HT-29 (cell line): ENCODE measurements around the gene CIAO2B. TPM values are rescaled to one million over a fixed set of nuclear protein-coding genes. Genes with fewer than 3 reads are reported as not detected.
"Not testable (repeated sequence)": the region's sequence is repeated elsewhere in the genome, so short reads cannot be mapped to it uniquely, and the experiment has no call there.

Experiments used
- DNase-seq: peaks from one replicate; pipeline ENCODE4 v3.0.0-alpha.2; 2015; ENCODE audit warnings: low spot score
- total RNA-seq: library from RNA; depleted of rRNA; stranded (reverse); fragments of >200 nt; shearing (Covaris generic); gene quantifications from 2 replicates; pipeline ENCODE4 v1.2.3, GENCODE V29; 2014

CIAO2B gene
- total RNA-seq, 1 experiment from 2014 or later, result 281 TPM

GRCh38 chr16:66955363-66956153 is 21.4 kb upstream of the CIAO2B start:
- not testable (repeated sequence) for DNase-seq

- DNase-seq, result peak; percentile 89
Measured at GRCh38 chr16:66954097-66954659, 20.0 kb upstream of the CIAO2B start.

- DNase-seq, result peak; percentile 22
Measured at GRCh38 chr16:66953462-66954096, 19.4 kb upstream of the CIAO2B start.

- no peak for DNase-seq
Measured at GRCh38 chr16:66952430-66953110, 18.4 kb upstream of the CIAO2B start.

GRCh38 chr16:66950971-66951790 is 17.0 kb upstream of the CIAO2B start:
- no peak for DNase-seq

- DNase-seq, result no peak
Measured at GRCh38 chr16:66950437-66950836, 16.2 kb upstream of the CIAO2B start.

GRCh38 chr16:66949472-66949871 is 15.3 kb upstream of the CIAO2B start:
- DNase-seq, result no peak

GRCh38 chr16:66948837-66949225 is 14.6 kb upstream of the CIAO2B start:
- no peak for DNase-seq

- DNase-seq, result no peak
Measured at GRCh38 chr16:66948134-66948836, 14.1 kb upstream of the CIAO2B start.

GRCh38 chr16:66947302-66948065 is 13.3 kb upstream of the CIAO2B start:
- peak; percentile 97 for DNase-seq

- DNase-seq, result no peak
Measured at GRCh38 chr16:66946974-66947301, 12.7 kb upstream of the CIAO2B start.

GRCh38 chr16:66946541-66946940 is 12.3 kb upstream of the CIAO2B start:
- no peak for DNase-seq

- no peak for DNase-seq
Measured at GRCh38 chr16:66945939-66946338, 11.7 kb upstream of the CIAO2B start.

- DNase-seq, result not testable (repeated sequence)
Measured at GRCh38 chr16:66944971-66945370, 10.8 kb upstream of the CIAO2B start.

- DNase-seq, result no peak
Measured at GRCh38 chr16:66944054-66944441, 9.8 kb upstream of the CIAO2B start.

GRCh38 chr16:66943426-66944053 is 9.3 kb upstream of the CIAO2B start:
- no peak for DNase-seq

- DNase-seq, result no peak
Measured at GRCh38 chr16:66942981-66943380, 8.8 kb upstream of the CIAO2B start.

GRCh38 chr16:66940236-66940635 is 6.0 kb upstream of the CIAO2B start:
- no peak for DNase-seq

- no peak for DNase-seq
Measured at GRCh38 chr16:66939366-66939765, 5.2 kb upstream of the CIAO2B start.
